Non-pigmented ciliary epithelial cell (primary cell): ENCODE measurements around the gene VPS72.
"Not testable (repeated sequence)": the region's sequence is repeated elsewhere in the genome, so short reads cannot be mapped to it uniquely, and the experiment has no call there.

Experiments used
- DNase-seq: peaks from one replicate; pipeline ENCODE4 v3.0.0-alpha.2; 2010; ENCODE audit warnings: low read depth

Gene VPS72

GRCh38 chr1:151189637-151190445 lies at the start of gene VPS72:
VPS72 (minus strand) TSS chr1:151190197; CDS start chr1:151190121, 76 bp downstream.
- no peak for DNase-seq

- DNase-seq: peak; percentile 60
Observed at GRCh38 chr1:151238467-151238739, 48.4 kb upstream of the VPS72 start.

DNA sequence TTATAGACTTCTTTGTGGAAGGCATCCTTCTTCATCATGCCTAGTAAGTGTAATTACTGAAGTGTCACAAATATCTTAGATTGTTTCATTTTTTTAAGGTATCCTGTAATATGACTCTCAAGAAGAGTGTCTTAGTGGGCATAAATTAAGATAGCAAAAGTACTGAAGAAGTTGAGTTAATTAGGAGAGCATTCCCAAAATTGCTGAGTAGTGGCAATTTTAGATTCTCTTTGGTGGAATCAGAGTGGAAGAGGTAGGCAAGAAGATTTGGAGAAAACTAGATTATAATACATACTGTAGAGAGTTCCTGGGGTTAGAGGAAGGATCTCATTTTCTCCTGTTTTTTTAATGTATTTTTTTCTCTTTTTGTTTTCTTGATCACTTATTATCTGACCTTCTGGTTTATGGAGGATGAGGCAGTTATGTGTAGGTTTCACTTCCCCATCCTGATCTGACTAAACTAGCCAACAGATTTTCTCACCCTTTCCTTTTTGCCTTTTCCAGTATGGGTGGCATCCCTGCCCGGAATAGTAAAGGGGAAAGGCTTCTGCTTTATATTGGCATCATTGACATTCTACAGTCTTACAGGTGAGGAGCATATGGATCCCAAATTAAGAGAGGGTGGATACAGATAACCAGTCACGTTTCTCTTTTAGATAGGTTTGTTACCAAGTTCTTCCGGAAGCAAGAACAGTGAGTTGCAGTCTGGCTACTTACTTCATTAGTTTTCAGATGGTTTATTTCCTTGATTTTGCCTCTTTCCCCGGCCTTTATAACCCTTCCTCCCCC lies 47.9 kb upstream of the VPS72 start:
- no peak for DNase-seq

GRCh38 chr1:151235235-151235634 lies 45.2 kb upstream of the VPS72 start:
- DNase-seq: no peak

DNA sequence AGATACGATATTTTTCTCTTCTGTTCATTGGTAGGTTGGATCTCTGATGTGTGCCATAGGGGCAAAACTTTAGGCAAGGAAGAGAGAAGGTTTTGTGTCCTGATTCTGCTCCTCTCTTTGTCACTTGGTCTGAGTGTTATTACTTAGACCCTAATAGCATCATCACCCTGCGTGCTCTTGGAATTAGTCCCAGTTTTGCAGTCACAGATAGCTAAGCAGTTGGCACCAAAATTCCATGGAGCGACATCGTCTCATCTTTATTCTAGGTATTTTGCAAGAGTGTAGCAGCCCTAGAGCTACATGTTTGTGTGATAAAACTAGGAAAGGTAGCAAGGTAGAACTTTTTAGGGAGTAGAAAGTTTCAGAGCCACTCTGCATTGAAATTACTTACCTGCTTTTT lies 32.1 kb upstream of the VPS72 start:
- no peak for DNase-seq

- DNase-seq: no peak
Observed at GRCh38 chr1:151221616-151222015, 31.6 kb upstream of the VPS72 start.

GRCh38 chr1:151213560-151213959 lies 23.6 kb upstream of the VPS72 start:
- no peak for DNase-seq

- DNase-seq: no peak
Observed at GRCh38 chr1:151211972-151212705, 22.1 kb upstream of the VPS72 start.

GRCh38 chr1:151210830-151211229 lies 20.8 kb upstream of the VPS72 start:
- DNase-seq: no peak

DNA sequence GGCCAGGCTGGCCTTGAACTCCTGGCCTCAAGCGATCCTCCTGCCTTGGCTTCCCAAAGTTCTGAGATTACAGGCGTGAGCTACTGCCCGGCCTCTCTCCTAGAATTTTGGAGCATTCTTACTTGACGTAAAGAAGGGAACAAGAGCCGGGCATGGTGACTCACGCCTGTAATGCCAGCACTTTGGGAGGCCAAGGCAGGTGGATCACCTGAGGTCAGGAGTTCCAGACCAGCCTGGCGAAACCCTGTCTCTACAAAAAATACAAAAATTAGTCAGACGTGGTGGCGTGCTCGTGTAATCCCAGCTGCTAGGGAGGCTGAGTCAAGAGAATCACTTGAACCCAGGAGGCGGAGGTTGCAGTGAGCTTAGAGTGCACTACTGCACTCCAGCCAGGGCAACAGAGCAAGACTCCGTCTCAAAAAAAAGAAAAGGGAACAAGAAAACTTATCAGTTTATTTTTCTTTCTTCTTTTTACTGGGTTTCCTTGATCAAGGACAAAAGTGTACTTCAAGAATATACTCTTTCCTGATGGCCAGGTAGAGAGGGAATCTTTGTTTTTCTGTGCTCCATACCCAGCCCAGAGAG lies 15.5 kb upstream of the VPS72 start:
- DNase-seq: not testable (repeated sequence)

- peak; percentile 77 for DNase-seq
Observed at GRCh38 chr1:151199873-151200581, 10.0 kb upstream of the VPS72 start.

- DNase-seq: peak; percentile 91
Observed at GRCh38 chr1:151198254-151199127, 8.5 kb upstream of the VPS72 start, which contains the start of gene PIP5K1A. PIP5K1A (plus strand) TSS chr1:151198552; CDS start chr1:151198997, 445 bp downstream.

GRCh38 chr1:151197863-151198253 lies 7.9 kb upstream of the VPS72 start:
- no peak for DNase-seq

DNA sequence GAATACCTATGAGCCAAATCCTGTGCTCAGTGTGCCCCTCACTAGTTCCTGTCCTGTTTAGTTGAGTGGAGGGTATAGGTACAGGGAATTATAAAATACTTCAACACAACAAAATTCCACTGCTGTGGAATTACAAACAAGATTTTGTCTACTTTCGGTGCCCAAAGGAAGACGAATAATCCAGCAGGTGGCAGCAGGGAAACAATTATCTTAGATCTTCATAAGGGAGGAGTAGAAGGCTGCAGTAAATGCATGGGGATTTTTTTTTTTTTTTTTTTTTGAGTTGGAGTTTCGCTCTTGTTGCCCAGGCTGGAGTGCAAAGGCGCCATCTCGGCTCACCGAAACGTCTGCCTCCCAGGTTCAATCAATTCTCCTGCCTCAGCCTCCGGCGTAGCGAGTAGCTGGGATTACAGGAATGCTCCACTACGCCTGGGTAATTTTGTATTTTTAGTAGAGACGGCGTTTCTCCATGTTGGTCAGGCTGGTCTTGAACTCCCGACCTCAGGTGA lies 6.3 kb upstream of the VPS72 start:
- DNase-seq: no peak

- peak; percentile 67 for DNase-seq
Observed at GRCh38 chr1:151194894-151195594, 5.0 kb upstream of the VPS72 start.

DNA sequence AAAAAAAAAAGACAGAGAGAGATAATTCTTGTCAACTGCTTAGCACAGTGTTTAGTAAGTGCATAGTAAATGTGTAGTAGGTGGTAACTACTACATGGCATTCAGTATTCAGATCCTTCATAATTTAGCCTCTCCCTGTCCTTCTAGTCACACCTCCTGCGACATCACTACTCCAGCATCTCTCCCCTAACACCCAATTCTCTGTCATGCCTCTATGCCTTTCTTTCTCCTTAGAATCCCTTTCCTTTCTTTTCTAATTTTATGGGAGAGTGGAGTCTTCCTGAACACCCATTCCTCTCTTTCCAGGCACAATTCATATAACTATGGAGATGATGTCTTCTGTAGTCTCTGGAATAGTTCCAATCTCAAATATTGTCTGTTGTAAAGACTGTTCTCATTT lies 3.9 kb upstream of the VPS72 start:
- DNase-seq: no peak

- DNase-seq: no peak
Observed at GRCh38 chr1:151193304-151193703, 3.3 kb upstream of the VPS72 start.

DNA sequence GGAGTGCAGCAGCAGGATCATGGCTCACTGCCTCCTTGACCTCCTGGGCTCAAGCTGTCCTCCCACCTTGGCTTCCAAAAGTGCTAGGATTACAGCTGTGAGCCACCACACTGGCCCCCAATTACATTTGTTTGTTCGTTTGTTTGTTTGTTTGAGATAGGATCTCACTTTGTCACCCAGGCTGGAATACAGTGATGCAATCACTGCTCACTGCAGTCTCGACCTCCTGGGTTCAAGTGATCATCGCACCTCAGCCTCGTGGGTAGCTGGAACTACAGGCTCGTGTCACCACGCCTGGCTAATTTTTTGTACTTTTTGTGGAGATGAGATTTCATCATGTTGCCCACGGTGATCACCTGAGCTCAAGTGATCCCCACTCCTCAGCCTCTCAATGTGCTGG lies 2.0 kb upstream of the VPS72 start:
- DNase-seq: no peak

DNA sequence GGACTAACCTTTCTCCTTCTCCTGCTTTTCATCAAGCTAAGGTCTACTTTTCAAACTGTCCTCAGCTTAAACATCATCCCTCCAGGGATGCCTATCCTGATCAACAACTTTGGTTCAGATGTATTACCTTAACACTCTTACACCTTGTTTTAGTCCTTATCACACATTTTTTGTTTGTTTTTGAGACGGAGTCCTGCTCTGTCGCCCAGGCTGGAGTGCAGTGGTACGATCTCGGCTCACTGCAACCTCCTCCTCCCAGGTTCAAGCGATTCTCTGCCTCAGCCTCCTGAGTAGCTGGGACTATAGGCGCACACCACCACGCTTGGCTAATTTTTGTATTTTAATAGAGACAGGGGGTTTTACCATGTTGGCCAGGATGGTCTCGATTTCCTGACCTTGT lies 1.3 kb downstream of the VPS72 start:
- DNase-seq: not testable (repeated sequence)

- DNase-seq: no peak
Observed at GRCh38 chr1:151187205-151187604, 2.8 kb downstream of the VPS72 start.
